NCI-H1436 (cell line): Measurements from ENCODE around the gene MBD2.
"Not testable (repeated sequence)": the region's sequence is repeated elsewhere in the genome, so short reads cannot be mapped to it uniquely, and the experiment has no call there.

Experiments used
- DNase-seq: peaks from one replicate; lab custom pipeline; 2025; lab: John Stamatoyannopoulos, UW

Gene MBD2

GRCh38 chr18:54224379-54225014 is at the start of gene MBD2:
Gene MBD2, minus strand, starts transcription at chr18:54224669. Its CDS starts 110 bp downstream, at chr18:54224559.
- DNase-seq = peak; percentile 96

- DNase-seq = no peak
Measured at GRCh38 chr18:54269893-54270844, 45.7 kb upstream of the MBD2 start.

- no peak for DNase-seq
Measured at GRCh38 chr18:54268751-54269150, 44.3 kb upstream of the MBD2 start.

- DNase-seq = no peak
Measured at GRCh38 chr18:54267701-54268100, 43.2 kb upstream of the MBD2 start.

GRCh38 chr18:54263904-54264336 is 39.5 kb upstream of the MBD2 start:
- DNase-seq = no peak

GRCh38 chr18:54261894-54262293 is 37.4 kb upstream of the MBD2 start:
- no peak for DNase-seq

- no peak for DNase-seq
Measured at GRCh38 chr18:54260396-54261072, 36.1 kb upstream of the MBD2 start.

GRCh38 chr18:54257818-54258217 is 33.3 kb upstream of the MBD2 start:
- DNase-seq = not testable (repeated sequence)

- no peak for DNase-seq
Measured at GRCh38 chr18:54257015-54257414, 32.5 kb upstream of the MBD2 start.

- DNase-seq = no peak
Measured at GRCh38 chr18:54255141-54255540, 30.7 kb upstream of the MBD2 start.

GRCh38 chr18:54254265-54254758 is 29.8 kb upstream of the MBD2 start:
- DNase-seq = no peak

- no peak for DNase-seq
Measured at GRCh38 chr18:54251606-54252390, 27.3 kb upstream of the MBD2 start.

GRCh38 chr18:54250846-54251261 is 26.4 kb upstream of the MBD2 start:
- no peak for DNase-seq

GRCh38 chr18:54247511-54248175 is 23.2 kb upstream of the MBD2 start:
- peak; percentile 41 for DNase-seq

GRCh38 chr18:54242327-54242726 is 17.9 kb upstream of the MBD2 start:
- DNase-seq = no peak

GRCh38 chr18:54241483-54241882 is 17.0 kb upstream of the MBD2 start:
- no peak for DNase-seq

- no peak for DNase-seq
Measured at GRCh38 chr18:54240629-54241107, 16.2 kb upstream of the MBD2 start.

GRCh38 chr18:54239601-54240000 is 15.1 kb upstream of the MBD2 start:
- no peak for DNase-seq

GRCh38 chr18:54239091-54239490 is 14.6 kb upstream of the MBD2 start:
- DNase-seq = no peak

GRCh38 chr18:54238173-54238936 is 13.9 kb upstream of the MBD2 start:
- no peak for DNase-seq
